HK-2 (cell line): ENCODE data around the gene ACR.

ENCODE experiments used
- DNase-seq: peaks from one replicate; pipeline ENCODE4 v3.0.0-alpha.2; 2018; ENCODE audit not compliant: unreplicated experiment

Gene ACR

DNA sequence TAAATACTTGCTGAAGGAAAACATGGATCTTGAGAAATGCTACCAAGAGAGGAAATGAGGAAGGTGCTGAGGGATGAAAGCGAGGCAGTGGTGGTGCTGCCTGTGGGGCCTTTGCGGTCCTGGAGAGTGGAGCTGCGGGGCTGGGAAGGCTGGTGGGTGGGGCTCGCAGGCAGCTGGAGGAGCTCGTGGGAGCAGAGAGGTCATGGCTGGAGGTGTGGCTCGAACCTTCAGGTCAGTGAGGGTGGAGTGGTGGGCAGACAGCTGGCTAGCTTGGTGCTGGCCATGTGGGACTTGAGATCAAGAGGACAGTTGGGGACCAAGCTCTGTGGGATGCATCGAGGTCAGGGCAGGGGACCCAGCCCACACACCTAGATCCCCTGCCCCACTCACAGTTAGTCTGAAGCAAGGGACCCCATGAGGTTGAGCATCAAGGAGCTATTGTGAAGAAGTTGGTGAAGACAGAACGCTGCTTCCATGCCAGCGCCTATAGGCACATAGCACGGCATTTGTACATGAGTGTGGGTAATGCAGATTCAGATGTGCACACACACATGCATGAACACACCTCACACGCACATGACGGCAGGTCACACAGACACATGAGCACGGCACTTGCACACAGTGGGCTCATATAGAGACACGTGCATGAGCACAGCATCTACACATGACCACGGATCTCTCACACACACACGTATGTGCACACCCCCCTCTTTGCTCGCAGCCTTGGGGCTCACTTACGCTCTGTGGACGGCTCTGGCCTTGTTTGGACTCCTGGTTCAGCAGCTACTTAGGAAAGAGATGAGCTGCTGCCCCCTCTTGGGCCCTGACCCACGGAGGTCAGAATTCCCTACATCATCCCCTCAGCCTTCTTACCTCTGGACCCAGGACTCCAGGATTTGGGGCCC is 34.9 kb upstream of the ACR start:
- no peak for DNase-seq

- DNase-seq, result no peak
These were observed 34.1 kb upstream of the ACR start for GRCh38 chr22:50703726-50704509.

- DNase-seq, result no peak
These were observed 33.3 kb upstream of the ACR start for GRCh38 chr22:50704510-50705218.

GRCh38 chr22:50705219-50705691 is 32.7 kb upstream of the ACR start:
- DNase-seq, result no peak

DNA sequence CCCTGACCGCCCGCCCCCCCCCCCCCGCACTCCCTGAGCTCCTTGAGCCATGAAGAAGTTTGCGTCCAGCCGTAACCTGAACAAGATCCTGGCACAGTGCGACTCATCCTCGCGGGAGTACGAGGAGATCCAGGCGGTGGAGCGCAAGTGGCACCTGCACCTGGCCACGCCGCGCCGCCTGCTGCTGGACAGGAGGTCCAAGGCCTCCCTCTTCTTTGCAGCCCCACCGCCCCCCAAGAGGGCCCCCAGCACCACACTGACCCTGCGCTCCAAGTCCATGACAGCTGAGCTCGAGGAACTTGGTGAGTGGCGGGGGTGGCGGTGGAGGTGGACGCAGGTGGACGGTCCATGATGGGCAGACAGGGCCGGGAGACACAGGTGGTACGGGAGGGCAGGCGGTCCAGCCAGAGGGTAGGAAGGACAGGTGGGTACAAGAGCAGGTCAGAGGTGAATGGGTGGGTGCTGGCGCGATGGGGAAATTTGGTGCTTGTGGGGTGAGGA is 32.1 kb upstream of the ACR start:
- DNase-seq, result no peak

DNA sequence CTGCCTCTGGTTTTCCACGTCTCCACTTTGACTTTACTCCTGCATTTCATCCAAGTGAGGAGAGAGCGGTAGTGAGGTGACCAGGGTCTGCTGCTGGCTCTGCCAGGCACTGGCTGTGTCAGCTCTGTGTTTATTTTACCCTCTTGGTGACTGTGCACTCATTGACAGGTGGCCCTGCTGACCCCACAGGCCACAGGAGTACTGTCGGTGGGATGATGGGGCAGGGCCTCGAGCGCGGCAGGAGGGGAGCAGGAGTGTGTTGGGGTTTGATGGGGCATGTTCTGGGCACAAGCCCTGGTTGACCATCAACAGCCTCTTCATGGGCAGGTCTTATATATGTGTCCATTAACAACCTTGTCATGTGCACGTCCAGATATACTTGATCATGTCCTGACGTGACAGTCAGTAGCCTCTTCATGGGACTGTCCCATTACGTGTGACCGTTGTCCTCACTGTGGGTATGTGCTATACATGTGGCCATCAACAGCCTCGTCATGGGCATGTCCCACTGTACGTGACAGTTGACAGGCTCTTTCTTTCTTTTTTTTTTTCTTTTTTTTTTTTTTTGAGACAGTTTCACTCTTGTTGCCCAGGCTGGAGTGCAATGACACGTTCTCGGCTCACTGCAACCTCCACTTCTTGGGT is 31.4 kb upstream of the ACR start:
- no peak for DNase-seq

DNA sequence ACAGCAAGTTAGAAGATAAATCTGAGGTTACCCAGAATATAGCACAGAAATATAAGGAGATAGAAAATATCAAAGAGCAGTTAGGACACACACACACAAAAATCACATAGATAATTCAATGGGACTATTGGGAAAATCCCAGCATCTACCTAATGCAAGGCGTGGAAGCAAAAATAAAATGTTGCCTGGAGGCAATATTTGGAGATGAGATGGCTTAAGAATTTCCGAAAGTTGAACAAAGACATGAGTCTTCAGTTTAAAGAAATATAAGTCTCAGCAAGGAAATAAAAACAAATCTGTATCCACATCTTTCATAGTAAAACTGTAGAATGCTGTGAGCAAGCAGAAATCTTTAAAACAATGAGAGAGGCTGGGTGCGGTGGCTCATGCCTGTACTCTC is 29.5 kb upstream of the ACR start:
- DNase-seq, result no peak

DNA sequence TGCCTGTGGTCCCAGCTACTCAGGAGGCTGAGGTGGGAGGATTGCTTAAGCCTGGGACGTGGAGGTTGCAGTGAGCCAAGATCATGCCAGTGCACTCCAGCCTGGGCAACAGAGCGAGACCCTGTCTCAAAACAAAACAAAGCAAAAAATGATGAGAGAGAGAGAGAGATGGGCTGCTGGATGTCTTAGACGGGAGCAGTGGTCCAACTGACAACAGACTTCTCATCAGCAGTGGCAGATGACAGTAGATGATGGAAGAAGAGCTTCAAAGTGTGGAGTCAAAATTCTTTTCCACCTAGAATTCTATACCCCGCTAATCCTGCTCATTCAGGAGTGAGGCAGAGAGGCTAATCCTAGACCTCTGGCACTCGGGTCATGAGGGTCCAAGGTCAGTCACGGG is 29.0 kb upstream of the ACR start:
- no peak for DNase-seq

- DNase-seq, result no peak
These were observed 27.8 kb upstream of the ACR start for GRCh38 chr22:50710221-50710620.

DNA sequence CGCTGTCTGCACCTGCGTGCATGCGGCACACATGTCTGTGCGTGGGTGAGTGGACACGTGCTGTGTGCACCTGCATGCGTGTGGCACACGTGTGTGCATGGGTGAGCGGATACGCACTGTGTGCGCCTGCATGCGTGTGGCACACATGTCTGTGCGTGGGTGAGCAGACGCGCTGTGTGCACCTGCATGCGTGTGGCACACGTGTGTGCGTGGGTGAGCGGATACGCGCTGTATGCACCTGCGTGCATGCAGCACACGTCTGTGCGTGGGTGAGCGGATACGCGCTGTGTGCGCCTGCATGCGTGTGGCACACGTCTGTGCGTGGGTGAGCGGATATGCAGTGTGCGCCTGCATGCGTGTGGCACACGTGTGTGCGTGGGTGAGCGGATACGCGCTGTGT is 27.1 kb upstream of the ACR start:
- no peak for DNase-seq

DNA sequence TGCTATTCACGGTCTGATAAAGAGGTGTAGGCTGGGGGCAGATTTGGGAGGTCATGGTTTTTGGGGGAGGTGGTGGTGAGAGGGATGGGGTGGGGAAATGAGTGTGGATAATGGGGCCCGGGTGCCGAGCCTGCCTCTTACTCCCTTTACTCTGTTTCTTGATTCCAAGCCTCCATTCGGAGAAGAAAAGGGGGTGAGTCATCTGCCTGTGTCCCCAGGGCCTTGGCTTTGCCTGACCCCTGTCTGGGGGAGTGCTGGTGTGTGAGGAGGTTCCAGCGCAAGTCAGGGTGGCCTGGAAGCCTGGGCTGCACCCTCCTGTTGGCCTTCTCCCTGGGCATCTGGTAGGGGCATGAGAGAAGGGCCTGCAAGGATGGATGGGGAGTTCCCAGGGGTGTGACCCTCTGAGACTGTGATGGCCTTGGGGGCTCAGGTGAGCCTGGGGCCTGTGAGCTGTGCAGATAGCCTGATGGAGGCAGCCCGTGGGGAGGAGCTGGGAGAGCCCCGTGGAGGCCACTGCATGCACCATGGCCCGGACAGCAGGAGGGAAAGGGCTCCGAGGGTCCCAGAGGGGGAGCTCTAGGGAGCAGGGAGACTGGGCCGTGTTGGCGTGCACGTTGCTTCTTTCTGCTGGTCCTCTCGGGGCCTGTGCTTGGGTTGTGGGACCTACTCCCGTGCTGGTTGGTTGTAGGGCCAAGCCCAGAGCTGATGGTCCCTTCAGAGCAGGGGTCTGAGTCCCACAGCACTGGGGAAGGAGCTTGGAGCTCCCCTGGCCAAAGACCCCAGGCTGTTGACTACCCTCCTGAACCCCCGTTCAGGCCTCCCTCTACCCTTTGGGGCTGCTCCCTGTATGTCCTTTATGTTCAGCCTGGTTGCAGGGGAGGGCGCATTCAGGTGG is 26.3 kb upstream of the ACR start:
- DNase-seq, result no peak

GRCh38 chr22:50712341-50713007 is 25.5 kb upstream of the ACR start:
- DNase-seq, result no peak

DNA sequence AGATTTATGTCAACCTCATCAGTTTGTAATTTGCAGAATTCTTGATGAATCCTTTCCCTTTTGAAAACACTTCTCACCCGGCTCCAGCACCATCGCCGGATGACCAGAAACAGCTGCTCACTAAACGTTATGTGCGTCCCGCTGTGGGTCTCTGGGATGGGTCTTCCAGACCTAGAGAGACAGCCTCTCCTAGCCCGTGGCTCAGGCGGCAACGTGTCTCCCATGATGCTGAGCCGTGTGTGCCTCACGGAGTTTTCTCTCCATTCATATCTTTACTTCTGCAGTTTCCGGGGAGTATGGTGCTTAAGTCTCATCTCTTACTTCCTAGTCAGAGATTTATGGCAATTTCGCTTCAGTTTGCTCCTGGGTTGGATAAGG is 25.0 kb upstream of the ACR start:
- DNase-seq, result no peak

DNA sequence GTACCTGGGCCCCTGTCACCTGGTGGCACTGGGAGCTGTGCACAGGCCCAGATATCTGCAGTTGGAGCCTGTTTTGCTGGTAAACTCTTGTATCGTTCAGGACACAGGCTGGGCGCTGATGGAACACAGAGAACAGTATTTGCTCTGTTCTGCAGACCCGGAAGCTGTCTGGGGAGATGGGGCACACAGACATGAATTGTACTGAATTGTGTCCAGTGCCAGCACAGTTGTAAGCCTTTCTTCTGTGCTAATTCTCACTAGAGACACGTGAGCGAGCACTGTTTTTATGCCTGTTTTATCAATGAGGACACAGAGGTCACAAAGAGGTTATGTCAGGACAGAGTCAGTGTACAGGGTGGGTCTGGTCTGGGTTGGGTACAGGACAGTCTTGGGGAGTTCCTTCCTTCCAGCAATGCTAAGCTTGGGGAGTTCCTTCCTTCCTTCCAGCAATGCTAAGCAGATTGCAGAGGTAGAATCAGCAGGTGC is 24.4 kb upstream of the ACR start:
- no peak for DNase-seq

GRCh38 chr22:50714150-50714549 is 23.9 kb upstream of the ACR start:
- no peak for DNase-seq

DNA sequence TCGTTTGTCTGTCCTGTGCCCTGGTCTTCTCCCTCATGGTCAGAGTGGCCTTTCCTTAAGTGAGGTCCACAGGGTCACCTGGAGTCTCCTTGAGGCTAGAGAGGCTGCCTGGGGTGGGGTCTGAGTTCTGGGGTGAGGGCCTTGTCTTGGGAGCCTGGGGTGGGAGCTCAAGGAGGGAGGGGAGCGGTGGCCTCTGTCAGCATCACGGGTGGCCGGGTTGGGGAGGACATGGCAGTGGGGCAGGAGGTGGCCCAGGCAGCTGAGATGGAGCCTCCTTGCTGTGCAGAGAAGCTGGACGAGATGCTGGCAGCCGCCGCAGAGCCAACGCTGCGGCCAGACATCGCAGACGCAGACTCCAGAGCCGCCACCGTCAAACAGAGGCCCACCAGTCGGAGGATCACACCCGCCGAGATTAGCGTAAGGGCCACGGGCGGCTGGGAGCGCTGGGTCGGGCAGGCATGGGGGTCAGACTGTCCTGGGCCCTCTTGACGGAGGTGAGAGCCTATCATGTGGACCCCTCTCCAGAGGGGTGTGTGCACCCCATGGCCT is 23.3 kb upstream of the ACR start:
- no peak for DNase-seq

GRCh38 chr22:50715250-50715649 is 22.8 kb upstream of the ACR start:
- DNase-seq, result no peak

GRCh38 chr22:50715776-50716175 is 22.2 kb upstream of the ACR start:
- no peak for DNase-seq

DNA sequence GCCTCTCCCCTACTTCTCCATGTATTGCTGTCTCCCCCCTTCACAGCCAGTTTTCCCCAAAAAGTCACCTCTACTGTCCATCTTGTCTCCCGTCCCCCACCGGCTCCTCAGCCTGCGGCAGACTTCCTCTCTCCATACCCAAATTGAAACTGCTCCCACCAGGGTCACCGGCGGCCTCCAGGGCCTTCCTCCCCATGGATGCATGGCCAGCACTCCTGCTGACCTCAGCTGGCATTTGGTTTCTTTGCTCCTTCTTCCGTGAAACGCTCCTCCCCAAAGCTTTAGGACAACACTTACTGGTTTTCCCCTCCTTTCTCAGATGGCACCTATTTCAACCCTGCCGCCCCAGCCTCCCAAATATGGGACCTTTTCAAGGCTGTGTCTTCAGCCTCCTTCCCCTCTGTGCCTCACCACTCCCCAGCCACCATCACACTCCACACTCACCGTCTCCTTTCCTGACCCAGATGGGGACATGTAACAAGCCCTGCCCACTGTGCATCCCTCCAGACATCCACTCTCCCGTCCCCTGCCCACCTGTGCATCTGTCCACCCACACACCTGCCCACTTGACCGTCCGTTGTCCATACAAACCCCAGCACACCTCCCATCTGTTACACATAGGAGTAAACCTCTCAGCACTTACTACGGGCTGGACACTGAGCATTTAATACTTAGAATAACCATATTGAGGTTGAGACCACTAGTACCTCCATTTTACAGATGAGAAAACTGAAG is 21.5 kb upstream of the ACR start:
- no peak for DNase-seq
